Measurements from ENCODE around the gene SSBP3.
A peak's percentile ranks its signal among the peaks of the same experiment; 100 is the strongest.
"Not testable (repeated sequence)": the region's sequence is repeated elsewhere in the genome, so short reads cannot be mapped to it uniquely, and the experiment has no call there.

The SSBP3 gene

GRCh38 chr1:54391450-54392209, 14.6 kb downstream of the SSBP3 start:
- no peak for DNase-seq

GRCh38 chr1:54390655-54391054, 15.5 kb downstream of the SSBP3 start:
- no peak for DNase-seq

GRCh38 chr1:54389608-54390007, 16.6 kb downstream of the SSBP3 start:
- not testable (repeated sequence) for DNase-seq

- DNase-seq = no peak
Observed at GRCh38 chr1:54387419-54387818, 18.8 kb downstream of the SSBP3 start.

- DNase-seq = no peak
Observed at GRCh38 chr1:54385727-54386022, 20.5 kb downstream of the SSBP3 start.

- no peak for DNase-seq
Observed at GRCh38 chr1:54384918-54385726, 21.1 kb downstream of the SSBP3 start.

GRCh38 chr1:54384471-54384870, 21.7 kb downstream of the SSBP3 start:
- no peak for DNase-seq

GRCh38 chr1:54381524-54381923, 24.7 kb downstream of the SSBP3 start:
- DNase-seq = no peak

GRCh38 chr1:54380290-54380882, 25.8 kb downstream of the SSBP3 start:
- no peak for DNase-seq

GRCh38 chr1:54379555-54380289, 26.5 kb downstream of the SSBP3 start:
- DNase-seq = no peak

GRCh38 chr1:54378874-54379554, 27.2 kb downstream of the SSBP3 start:
- DNase-seq = no peak

- DNase-seq = no peak
Observed at GRCh38 chr1:54378157-54378873, 27.9 kb downstream of the SSBP3 start.

- peak; percentile 55 for DNase-seq
Observed at GRCh38 chr1:54377040-54377691, 29.0 kb downstream of the SSBP3 start.

- peak; percentile 15 for DNase-seq
Observed at GRCh38 chr1:54376430-54377039, 29.7 kb downstream of the SSBP3 start.

GRCh38 chr1:54375712-54376429, 30.3 kb downstream of the SSBP3 start:
- DNase-seq = peak; percentile 7

GRCh38 chr1:54375298-54375697, 30.9 kb downstream of the SSBP3 start:
- DNase-seq = no peak

- no peak for DNase-seq
Observed at GRCh38 chr1:54374766-54375165, 31.4 kb downstream of the SSBP3 start.

GRCh38 chr1:54372978-54373377, 33.2 kb downstream of the SSBP3 start:
- no peak for DNase-seq

GRCh38 chr1:54371942-54372275, 34.3 kb downstream of the SSBP3 start:
- no peak for DNase-seq

All from RPMI8226 (cell line).